ENCODE measurements around the gene KLHL29. TPM values are rescaled to one million over a fixed set of nuclear protein-coding genes. Genes with fewer than 3 reads are reported as not detected.

The KLHL29 gene
- total and polyA plus RNA-seq, 2 experiments from 2014 or later: 3.8 to 9.9 TPM

- H3K9me2 ChIP-seq (replicated peaks; ENCODE audit: insufficient read depth): no peaks in the 10 kb centered on the region
- H3K4me3 ChIP-seq: no peak overlapping the region
- H3K36me3 ChIP-seq (replicated peaks; ENCODE audit: insufficient read depth, low read depth): no peaks in the 10 kb centered on the region
- TF ChIP-seq EZH2phosphoT487 (IDR thresholded peaks at IDR 0.05; ENCODE audit: low read depth, severe bottlenecking, unreplicated experiment) (no peak), CTCF (IDR thresholded peaks at IDR 0.05; ENCODE audit: poor library complexity) (no peak), EZH2 (IDR thresholded peaks at IDR 0.05; ENCODE audit: borderline replicate concordance) (no peak)
- 85% methylated on average over 31 of the region's 31 CpGs for WGBS (ENCODE audit: low lambda C conversion rate, missing lambda C conversion rate)
- no peak overlapping the region for H3K27ac ChIP-seq
- H3K4me2 ChIP-seq: no peak overlapping the region
- no peak overlapping the region for H2AFZ ChIP-seq
- peaks cover 17% of the 10 kb centered on the region for H3K4me1 ChIP-seq (ENCODE audit: insufficient read depth)
- no peaks in the 10 kb centered on the region for H3K27me3 ChIP-seq
- H3K9me3 ChIP-seq (ENCODE audit: low read depth): no peaks in the 10 kb centered on the region
- H4K20me1 ChIP-seq (ENCODE audit: insufficient read depth, poor library complexity, severe bottlenecking): no peaks in the 10 kb centered on the region
- no peak for DNase-seq (ENCODE audit: low spot score)
- no peaks in the 10 kb centered on the region for H3K79me2 ChIP-seq
Observed at GRCh38 chr2:23423062-23423872, 38.3 kb downstream of the KLHL29 start.

DNA sequence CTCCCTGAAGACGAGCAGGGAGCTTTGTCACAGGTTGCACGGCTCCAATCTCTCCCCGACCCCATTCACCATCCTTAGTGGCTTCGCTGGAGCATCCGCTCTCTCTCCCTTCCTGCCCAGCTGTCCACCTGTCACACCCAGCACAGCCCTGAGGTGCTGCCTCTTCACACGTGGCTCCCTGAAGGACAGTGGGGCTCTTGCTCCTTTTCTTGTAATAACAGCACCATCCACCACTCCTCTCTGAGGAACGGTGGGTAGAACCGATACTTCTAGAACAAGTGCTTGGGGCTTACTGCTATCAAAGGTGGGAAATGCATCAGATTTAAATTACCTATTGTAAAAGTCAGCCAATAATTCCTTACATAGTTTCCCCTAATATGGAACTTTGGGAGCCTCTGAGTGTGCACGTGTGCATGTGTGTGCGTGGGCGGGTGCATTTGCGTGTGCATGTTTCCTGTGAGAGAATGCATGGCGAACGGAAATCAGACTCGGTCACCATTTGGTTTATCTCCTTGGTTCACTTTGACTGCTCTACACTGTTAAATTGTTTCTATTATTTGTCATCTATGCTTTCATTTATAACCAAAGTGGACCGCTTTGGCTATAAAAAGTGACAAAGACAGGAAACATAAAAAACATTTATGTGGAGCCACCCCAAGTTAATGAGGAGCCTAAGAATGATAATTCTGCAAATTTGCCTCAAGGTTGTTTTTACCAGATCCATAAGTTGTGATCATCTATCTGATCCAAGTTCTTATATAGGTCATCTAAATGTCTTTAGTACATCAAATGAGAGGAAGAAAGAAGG is 39.1 kb downstream of the KLHL29 start:
- TF ChIP-seq CTCF (IDR thresholded peaks at IDR 0.05; ENCODE audit: poor library complexity) (no peak), EZH2phosphoT487 (IDR thresholded peaks at IDR 0.05; ENCODE audit: low read depth, severe bottlenecking, unreplicated experiment) (no peak), EZH2 (IDR thresholded peaks at IDR 0.05; ENCODE audit: borderline replicate concordance) (no peak)
- H3K79me2 ChIP-seq: no peaks in the 10 kb centered on the region
- H3K4me3 ChIP-seq: no peak overlapping the region
- H3K27me3 ChIP-seq: no peaks in the 10 kb centered on the region
- no peaks in the 10 kb centered on the region for H4K20me1 ChIP-seq (ENCODE audit: insufficient read depth, poor library complexity, severe bottlenecking)
- H3K9me3 ChIP-seq (ENCODE audit: low read depth): no peaks in the 10 kb centered on the region
- WGBS (ENCODE audit: low lambda C conversion rate, missing lambda C conversion rate): 84% methylated on average over 16 of the region's 16 CpGs
- no peak overlapping the region for H2AFZ ChIP-seq
- no peaks in the 10 kb centered on the region for H3K9me2 ChIP-seq (replicated peaks; ENCODE audit: insufficient read depth)
- H3K27ac ChIP-seq: no peak overlapping the region
- H3K4me1 ChIP-seq (ENCODE audit: insufficient read depth): peaks cover 13% of the 10 kb centered on the region
- no peak overlapping the region for H3K4me2 ChIP-seq
- DNase-seq (ENCODE audit: low spot score): no peak
- H3K36me3 ChIP-seq (replicated peaks; ENCODE audit: insufficient read depth, low read depth): no peaks in the 10 kb centered on the region

DNA sequence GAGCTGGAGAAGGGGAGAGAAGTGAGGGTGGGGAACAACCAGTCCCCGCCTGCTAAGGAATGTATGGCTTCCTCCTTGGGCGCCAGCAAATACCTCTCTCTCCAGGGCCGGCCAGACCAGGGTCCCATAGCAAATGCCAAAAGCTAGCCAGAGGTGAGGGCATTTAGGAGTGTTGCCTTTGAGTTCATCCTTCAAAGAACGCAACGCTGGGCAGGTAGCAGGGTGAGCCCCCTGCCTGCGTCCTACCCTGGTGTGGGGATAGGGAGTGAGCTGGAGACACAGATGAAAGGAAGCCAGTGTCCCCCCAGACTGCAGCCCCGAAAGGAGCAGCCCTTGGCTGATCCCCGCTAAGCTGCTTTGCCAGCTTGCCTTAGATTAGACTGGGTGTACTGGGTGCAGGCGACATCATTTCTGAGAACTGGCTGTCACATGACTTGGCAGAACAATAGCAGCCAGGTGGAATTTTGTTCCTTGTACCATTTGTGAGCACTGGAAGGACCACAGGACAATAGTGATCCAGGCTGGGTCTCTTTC is 40.4 kb downstream of the KLHL29 start:
- Histone ChIP-seq H3K27me3 (no peaks in the 10 kb centered on the region), H3K79me2 (no peaks in the 10 kb centered on the region), H3K4me1 (ENCODE audit: insufficient read depth) (peaks cover 9% of the 10 kb centered on the region), H3K4me2 (no peak overlapping the region), H3K9me2 (replicated peaks; ENCODE audit: insufficient read depth) (no peaks in the 10 kb centered on the region), H3K27ac (no peak overlapping the region), H3K36me3 (replicated peaks; ENCODE audit: insufficient read depth, low read depth) (no peaks in the 10 kb centered on the region), H4K20me1 (ENCODE audit: insufficient read depth, poor library complexity, severe bottlenecking) (no peaks in the 10 kb centered on the region), H3K4me3 (no peak overlapping the region), H2AFZ (no peak overlapping the region), H3K9me3 (ENCODE audit: low read depth) (no peaks in the 10 kb centered on the region)
- TF ChIP-seq EZH2 (IDR thresholded peaks at IDR 0.05; ENCODE audit: borderline replicate concordance) (no peak), CTCF (IDR thresholded peaks at IDR 0.05; ENCODE audit: poor library complexity) (no peak), EZH2phosphoT487 (IDR thresholded peaks at IDR 0.05; ENCODE audit: low read depth, severe bottlenecking, unreplicated experiment) (no peak)
- DNase-seq (ENCODE audit: low spot score): no peak
- WGBS (ENCODE audit: low lambda C conversion rate, missing lambda C conversion rate): 83% methylated on average over 9 of the region's 9 CpGs

Measured in hepatocyte (in vitro differentiated cells).